IMR-90 (cell line): Measurements from ENCODE around the gene SYTL4. TPM values are rescaled to one million over a fixed set of nuclear protein-coding genes. Genes with fewer than 3 reads are reported as not detected.
"Not testable (repeated sequence)": the region's sequence is repeated elsewhere in the genome, so short reads cannot be mapped to it uniquely, and the experiment has no call there.

Experiments used
- ATAC-seq: fragments of 200-7000 bp; cut with Tn5 transposase; 2 replicates; pipeline ENCODE4 v1.9.1; 2020; ENCODE audit warnings: low read depth, mild to moderate bottlenecking, moderate library complexity
- BruUV-seq: library from RNA; stranded (reverse); fragments of 400-500 nt; replicated peaks from 2 replicates; lab custom pipeline; 2021; lab: Mats Ljungman, UMichigan
- CTCF ChIA-PET: fragments of 300-600 bp; formaldehyde crosslinking; extraction: SDS; loops from one replicate; lab custom pipeline; 2021; ENCODE audit warnings: antibody characterized with exemption; lab: Yijun Ruan, JAX
- POLR2A ChIA-PET: fragments of 300-600 bp; sonication (Branson Sonifier 250); formaldehyde crosslinking; loops from one replicate; lab custom pipeline; 2022; ENCODE audit warnings: antibody characterized with exemption; ENCODE audit not compliant: unreplicated experiment; lab: Charles Lee
- DNase-seq: peaks from one replicate; pipeline ENCODE4 v3.0.0; 2013
- H2AFZ ChIP-seq: replicated peaks from 2 replicates; pipeline ENCODE3; 2013; ENCODE audit warnings: low read length, mild to moderate bottlenecking; ENCODE audit not compliant: poor library complexity
- H2AK5ac ChIP-seq: 2 replicates; pipeline ENCODE4 v1.6.1; 2013; ENCODE audit warnings: low read depth, low read length, inconsistent platforms
- H2AK9ac ChIP-seq: replicated peaks from 2 replicates; pipeline ENCODE3; 2013; ENCODE audit warnings: mild to moderate bottlenecking, low read depth, low read length, moderate library complexity; ENCODE audit not compliant: poor library complexity
- H2BK120ac ChIP-seq: 2 replicates; pipeline ENCODE4 v1.6.1; 2013; ENCODE audit warnings: low read depth, low read length, inconsistent platforms
- H2BK15ac ChIP-seq: 3 replicates; pipeline ENCODE4 v1.6.1; 2013; ENCODE audit warnings: low read depth, low read length, inconsistent platforms
- H2BK20ac ChIP-seq: 2 replicates; pipeline ENCODE4 v1.6.1; 2013; ENCODE audit warnings: low read depth, mild to moderate bottlenecking, inconsistent platforms, low read length, moderate library complexity
- H2BK5ac ChIP-seq: 2 replicates; pipeline ENCODE4 v1.6.1; 2013; ENCODE audit warnings: mild to moderate bottlenecking, low read depth, low read length, inconsistent platforms; ENCODE audit not compliant: poor library complexity, severe bottlenecking
- H3K14ac ChIP-seq: replicated peaks from 2 replicates; pipeline ENCODE4 v1.6.1; 2013; ENCODE audit warnings: low read depth, low read length, inconsistent platforms
- H3K18ac ChIP-seq: 2 replicates; pipeline ENCODE4 v1.6.1; 2013; ENCODE audit warnings: low read depth, low read length, control low read depth
- H3K23ac ChIP-seq: 2 replicates; pipeline ENCODE4 v1.6.1; 2013; ENCODE audit warnings: low read depth, low read length, inconsistent platforms
- H3K27ac ChIP-seq: 2 replicates; pipeline ENCODE4 v1.5.1; 2013; ENCODE audit warnings: mild to moderate bottlenecking, control low read depth, low read length; ENCODE audit not compliant: insufficient read depth
- H3K27me3 ChIP-seq: 2 replicates; pipeline ENCODE4 v1.6.1; 2013; ENCODE audit warnings: low read length; ENCODE audit not compliant: control insufficient read depth, insufficient read depth
- H3K36me3 ChIP-seq: 2 replicates; pipeline ENCODE4 v1.6.1; 2013; ENCODE audit warnings: low read length, mixed read lengths; ENCODE audit not compliant: control insufficient read depth, insufficient read depth
- H3K4ac ChIP-seq: 2 replicates; pipeline ENCODE4 v1.6.1; 2013; ENCODE audit warnings: low read depth, low read length, inconsistent platforms
- H3K4me1 ChIP-seq: 2 replicates; pipeline ENCODE4 v1.6.1; 2013; ENCODE audit warnings: low read length, mixed read lengths; ENCODE audit not compliant: control insufficient read depth, insufficient read depth
- H3K4me2 ChIP-seq: 2 replicates; pipeline ENCODE4 v1.6.1; 2013; ENCODE audit warnings: low read depth, mild to moderate bottlenecking, control low read depth, low read length, moderate library complexity
- H3K4me3 ChIP-seq: 2 replicates; pipeline ENCODE4 v1.5.1; 2013; ENCODE audit warnings: low read depth, mild to moderate bottlenecking, control low read depth, low read length, moderate library complexity; ENCODE audit not compliant: insufficient read depth
- H3K56ac ChIP-seq: 2 replicates; pipeline ENCODE4 v1.6.1; 2013; ENCODE audit warnings: low read length, inconsistent platforms; ENCODE audit not compliant: insufficient read depth; ENCODE audit errors: extremely low read depth
- H3K79me1 ChIP-seq, 2 experiments: 2 replicates each; pipeline ENCODE4 v1.6.1; 2013; ENCODE audit warnings: low read length in 2 of 2, inconsistent platforms in 1 of 2, low read depth in 1 of 2
- H3K9ac ChIP-seq: 2 replicates; pipeline ENCODE4 v1.6.1; 2013; ENCODE audit warnings: low read depth, low read length, control low read depth
- H3K9me1 ChIP-seq: 2 replicates; pipeline ENCODE4 v1.6.1; 2013; ENCODE audit warnings: low read length, inconsistent platforms; ENCODE audit not compliant: insufficient read depth
- H3K9me3 ChIP-seq: 2 replicates; pipeline ENCODE4 v1.6.1; 2013; ENCODE audit warnings: low read length; ENCODE audit not compliant: control insufficient read depth, insufficient read depth
- H4K20me1 ChIP-seq: 2 replicates; pipeline ENCODE4 v1.6.1; 2013; ENCODE audit warnings: low read length, inconsistent platforms; ENCODE audit not compliant: insufficient read depth
- H4K5ac ChIP-seq: 2 replicates; pipeline ENCODE4 v1.6.1; 2013; ENCODE audit warnings: mild to moderate bottlenecking, low read depth, low read length, control low read depth
- H4K8ac ChIP-seq, 2 experiments: 2 replicates each; pipeline ENCODE4 v1.6.1; 2013; ENCODE audit warnings: low read depth in 2 of 2, low read length in 2 of 2, control low read depth in 1 of 2, inconsistent platforms in 1 of 2
- H4K91ac ChIP-seq: 2 replicates; pipeline ENCODE4 v1.6.1; 2013; ENCODE audit warnings: low read depth, low read length, inconsistent platforms; ENCODE audit not compliant: insufficient read depth
- WGBS, 2 experiments: methylation state at CpG; one replicate each; pipeline versions ENCODE4 v1.1.5 to v1.1.7; 2013; ENCODE audit warnings: missing lambda C conversion rate in 2 of 2; ENCODE audit not compliant: insufficient read length in 1 of 2; ENCODE audit errors: extremely low coverage in 2 of 2; 5-methylcytosine and 5-hydroxymethylcytosine counted together
- dilution Hi-C: fragments of 300-500 bp; cut with HindIII; formaldehyde crosslinking; loops from one replicate; pipeline ENCODE4 v1.14.3; 2018; ENCODE audit warnings: low sequenced_read_pairs; ENCODE audit not compliant: unreplicated experiment
- in situ Hi-C: fragments of 300-500 bp; cut with MboI; formaldehyde crosslinking; loops from 3 replicates; pipeline ENCODE4 v1.14.3; 2019; ENCODE audit warnings: low sequenced_read_pairs, inconsistent platforms, mixed read lengths
- intact Hi-C: fragments of 100-400 bp; cut with micrococcal nuclease; formaldehyde crosslinking; loops from 2 replicates; pipeline ENCODE4 v1.10.0; 2022
- polyA plus RNA-seq, 3 experiments: library from polyadenylated mRNA; depleted of rRNA; stranded (reverse); fragments of >200 nt; gene quantifications; 2 replicates each; pipeline ENCODE4 v1.2.3, GENCODE V29; 2012; ENCODE audit warnings: low replicate concordance in 1 of 3
- total RNA-seq: library from RNA; depleted of rRNA; stranded (reverse); fragments of >200 nt; gene quantifications from 2 replicates; pipeline ENCODE4 v1.2.3, GENCODE V29; 2012

SYTL4 gene
- total and polyA plus RNA-seq, 2 of the 4 experiments (the other 2 are of a cell fraction): 2.3 to 2.4 TPM

DNA sequence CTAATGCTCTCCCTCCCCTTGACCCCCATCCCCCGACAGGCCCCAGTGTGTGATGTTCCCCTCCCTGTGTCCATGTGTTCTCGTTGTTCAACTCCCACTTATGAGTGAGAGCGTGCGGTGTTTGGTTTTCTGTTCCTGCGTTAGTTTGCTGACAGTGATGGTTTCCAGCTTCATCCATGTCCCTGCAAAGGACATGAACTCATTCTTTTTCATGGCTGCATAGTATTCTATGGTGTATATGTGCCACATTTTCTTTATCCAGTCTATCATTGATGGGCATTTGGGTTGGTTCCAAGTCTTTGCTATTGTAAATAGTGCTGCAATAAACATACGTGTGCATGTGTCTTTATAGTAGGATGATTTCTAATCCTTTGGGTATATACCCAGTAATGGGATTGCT is 37.5 kb upstream of the SYTL4 start:
- intact Hi-C loops, H2BK15ac ChIP-seq, H2BK5ac ChIP-seq, H3K9me3 ChIP-seq, H3K9ac ChIP-seq, H3K4me1 ChIP-seq, H3K14ac ChIP-seq, H4K5ac ChIP-seq, H2AK5ac ChIP-seq, H3K79me1 ChIP-seq, H3K36me3 ChIP-seq, H4K8ac ChIP-seq, H3K27me3 ChIP-seq, H3K9me1 ChIP-seq, H4K20me1 ChIP-seq, H2BK120ac ChIP-seq, dilution Hi-C loops, DNase-seq, H2BK20ac ChIP-seq, H2AK9ac ChIP-seq, ATAC-seq, H3K4me3 ChIP-seq, H3K4ac ChIP-seq, H4K91ac ChIP-seq, H2AFZ ChIP-seq, H3K4me2 ChIP-seq, H3K18ac ChIP-seq, H3K56ac ChIP-seq, BruUV-seq, H3K27ac ChIP-seq, H3K23ac ChIP-seq, POLR2A ChIA-PET: not testable (repeated sequence)
- in situ Hi-C loops: loop anchor here (5.0 to 10.0 kb wide), 2 partner anchors 82 to 255 kb away; no protein-coding TSS in a partner anchor
- no CpG with 5 or more reads among the region's 6 CpGs for WGBS, 2 experiments
- CTCF ChIA-PET: interaction anchor here (1.2 to 2.2 kb wide), 6 partner anchors 15 to 133 kb away, joined by 3 to 24 read pairs (median 6); partner anchors contain the start of genes SYTL4 and TSPAN6
